GM12878 (cell line): ENCODE measurements around the gene CACNA2D1.

Source experiments
- ASH2L ChIP-seq: fragments of 300-600, 200-600 bp; sonication (generic); IDR thresholded peaks from 2 replicates; pipeline ENCODE4 v1.6.1; 2017; ENCODE audit warnings: low read depth, mild to moderate bottlenecking, borderline replicate concordance
- CREM ChIP-seq: IDR thresholded peaks from 2 replicates; pipeline ENCODE4 v1.6.1; 2014; ENCODE audit warnings: antibody characterized with exemption, low read depth
- EZH2 ChIP-seq: IDR thresholded peaks from 2 replicates; pipeline ENCODE4 v1.6.1; 2012; ENCODE audit warnings: low read depth, mild to moderate bottlenecking, control low read depth, inconsistent platforms, low read length, borderline replicate concordance; ENCODE audit not compliant: control insufficient read depth
- MYC ChIP-seq: IDR thresholded peaks from 2 replicates; pipeline ENCODE4 v1.6.1; 2011; ENCODE audit warnings: mild to moderate bottlenecking, low read length, moderate library complexity, inconsistent platforms; ENCODE audit not compliant: insufficient read depth, insufficient replicate concordance, insufficient read length, severe bottlenecking
- NFYB ChIP-seq: IDR thresholded peaks from 2 replicates; pipeline ENCODE4 v1.6.1; 2011; ENCODE audit warnings: low read depth, mild to moderate bottlenecking, low read length, improper control_type of control experiment, moderate library complexity; ENCODE audit not compliant: insufficient read depth
- NRF1 ChIP-seq: conservative IDR thresholded peaks from 2 replicates; pipeline ENCODE4 v1.6.1; 2011; ENCODE audit warnings: mild to moderate bottlenecking, low read depth, low read length, improper control_type of control experiment
- PAX8 ChIP-seq: fragments of 450-650 bp; IDR thresholded peaks from 2 replicates; pipeline ENCODE4 v1.6.1; 2017; ENCODE audit warnings: mild to moderate bottlenecking, moderate library complexity
- POLR2A ChIP-seq: IDR thresholded peaks from 2 replicates; pipeline ENCODE4 v1.6.1; 2011; ENCODE audit warnings: low read depth, mild to moderate bottlenecking, low read length
- SIN3A ChIP-seq: IDR thresholded peaks from 2 replicates; pipeline ENCODE4 v1.6.1; 2012; ENCODE audit warnings: low read depth, low read length, improper control_type of control experiment
- SMC3 ChIP-seq: IDR thresholded peaks from 2 replicates; pipeline ENCODE4 v1.6.1; 2011; ENCODE audit warnings: low read length, improper control_type of control experiment, borderline replicate concordance
- STAT1 ChIP-seq: fragments of 450-650 bp; conservative IDR thresholded peaks from 2 replicates; pipeline ENCODE4 v1.6.1; 2014; ENCODE audit warnings: antibody characterized with exemption, mild to moderate bottlenecking
- TF ChIP-seq, protein P1 (sequence below): fragments of 450-650 bp; IDR thresholded peaks from 2 replicates; pipeline ENCODE4 v1.6.1; 2017; ENCODE audit warnings: mild to moderate bottlenecking, moderate library complexity
- TF ChIP-seq, protein P2 (sequence below), 3 experiments: IDR thresholded peaks in 2 of 3; conservative IDR thresholded peaks in 1 of 3; 2 replicates each; pipeline ENCODE4 v1.5.1; 2011; ENCODE audit warnings: low read depth in 3 of 3, low read length in 3 of 3, mild to moderate bottlenecking in 3 of 3, control low read depth in 2 of 3, moderate library complexity in 2 of 3, inconsistent platforms in 1 of 3, mixed read lengths in 1 of 3; ENCODE audit not compliant: control insufficient read depth in 2 of 3, insufficient read depth in 1 of 3; ENCODE audit errors: extremely low read depth in 1 of 3
- TF ChIP-seq, protein P3 (sequence below): fragments of 450-650 bp; IDR thresholded peaks from 2 replicates; pipeline ENCODE4 v1.6.1; 2016; ENCODE audit warnings: mild to moderate bottlenecking

DNA sequence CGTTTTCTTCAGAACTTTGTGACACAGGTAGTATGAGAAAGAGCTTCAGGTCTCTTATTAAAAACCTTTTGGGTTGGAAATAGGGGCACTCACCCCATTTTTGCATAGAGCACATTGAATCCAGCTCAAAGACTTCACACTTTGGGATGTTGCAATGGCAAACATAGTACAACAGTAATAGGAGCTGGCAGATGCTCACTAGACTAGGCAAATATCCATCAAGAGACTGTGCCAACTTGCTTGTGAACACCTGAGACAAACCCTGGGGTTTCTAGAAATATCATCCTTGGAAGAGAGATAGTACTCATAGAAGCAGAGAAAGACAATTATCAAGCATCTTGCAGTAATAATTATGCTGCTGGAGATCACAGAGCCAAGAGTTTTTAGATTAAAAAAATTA, 280.0 kb downstream of the CACNA2D1 start:
- TF ChIP-seq STAT1, result no peak
- no peak for TF ChIP-seq NFYB
- TF ChIP-seq, protein P1, sequence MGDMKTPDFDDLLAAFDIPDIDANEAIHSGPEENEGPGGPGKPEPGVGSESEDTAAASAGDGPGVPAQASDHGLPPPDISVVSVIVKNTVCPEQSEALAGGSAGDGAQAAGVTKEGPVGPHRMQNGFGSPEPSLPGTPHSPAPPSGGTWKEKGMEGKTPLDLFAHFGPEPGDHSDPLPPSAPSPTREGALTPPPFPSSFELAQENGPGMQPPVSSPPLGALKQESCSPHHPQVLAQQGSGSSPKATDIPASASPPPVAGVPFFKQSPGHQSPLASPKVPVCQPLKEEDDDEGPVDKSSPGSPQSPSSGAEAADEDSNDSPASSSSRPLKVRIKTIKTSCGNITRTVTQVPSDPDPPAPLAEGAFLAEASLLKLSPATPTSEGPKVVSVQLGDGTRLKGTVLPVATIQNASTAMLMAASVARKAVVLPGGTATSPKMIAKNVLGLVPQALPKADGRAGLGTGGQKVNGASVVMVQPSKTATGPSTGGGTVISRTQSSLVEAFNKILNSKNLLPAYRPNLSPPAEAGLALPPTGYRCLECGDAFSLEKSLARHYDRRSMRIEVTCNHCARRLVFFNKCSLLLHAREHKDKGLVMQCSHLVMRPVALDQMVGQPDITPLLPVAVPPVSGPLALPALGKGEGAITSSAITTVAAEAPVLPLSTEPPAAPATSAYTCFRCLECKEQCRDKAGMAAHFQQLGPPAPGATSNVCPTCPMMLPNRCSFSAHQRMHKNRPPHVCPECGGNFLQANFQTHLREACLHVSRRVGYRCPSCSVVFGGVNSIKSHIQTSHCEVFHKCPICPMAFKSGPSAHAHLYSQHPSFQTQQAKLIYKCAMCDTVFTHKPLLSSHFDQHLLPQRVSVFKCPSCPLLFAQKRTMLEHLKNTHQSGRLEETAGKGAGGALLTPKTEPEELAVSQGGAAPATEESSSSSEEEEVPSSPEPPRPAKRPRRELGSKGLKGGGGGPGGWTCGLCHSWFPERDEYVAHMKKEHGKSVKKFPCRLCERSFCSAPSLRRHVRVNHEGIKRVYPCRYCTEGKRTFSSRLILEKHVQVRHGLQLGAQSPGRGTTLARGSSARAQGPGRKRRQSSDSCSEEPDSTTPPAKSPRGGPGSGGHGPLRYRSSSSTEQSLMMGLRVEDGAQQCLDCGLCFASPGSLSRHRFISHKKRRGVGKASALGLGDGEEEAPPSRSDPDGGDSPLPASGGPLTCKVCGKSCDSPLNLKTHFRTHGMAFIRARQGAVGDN, result no peak
- TF ChIP-seq POLR2A, result no peak
- TF ChIP-seq EZH2, result no peak
- no peak for TF ChIP-seq MYC
- no peak for TF ChIP-seq ASH2L
- TF ChIP-seq PAX8, result no peak
- TF ChIP-seq SMC3, result no peak
- TF ChIP-seq CREM, result no peak
- TF ChIP-seq NRF1, result no peak
- TF ChIP-seq, protein P2, sequence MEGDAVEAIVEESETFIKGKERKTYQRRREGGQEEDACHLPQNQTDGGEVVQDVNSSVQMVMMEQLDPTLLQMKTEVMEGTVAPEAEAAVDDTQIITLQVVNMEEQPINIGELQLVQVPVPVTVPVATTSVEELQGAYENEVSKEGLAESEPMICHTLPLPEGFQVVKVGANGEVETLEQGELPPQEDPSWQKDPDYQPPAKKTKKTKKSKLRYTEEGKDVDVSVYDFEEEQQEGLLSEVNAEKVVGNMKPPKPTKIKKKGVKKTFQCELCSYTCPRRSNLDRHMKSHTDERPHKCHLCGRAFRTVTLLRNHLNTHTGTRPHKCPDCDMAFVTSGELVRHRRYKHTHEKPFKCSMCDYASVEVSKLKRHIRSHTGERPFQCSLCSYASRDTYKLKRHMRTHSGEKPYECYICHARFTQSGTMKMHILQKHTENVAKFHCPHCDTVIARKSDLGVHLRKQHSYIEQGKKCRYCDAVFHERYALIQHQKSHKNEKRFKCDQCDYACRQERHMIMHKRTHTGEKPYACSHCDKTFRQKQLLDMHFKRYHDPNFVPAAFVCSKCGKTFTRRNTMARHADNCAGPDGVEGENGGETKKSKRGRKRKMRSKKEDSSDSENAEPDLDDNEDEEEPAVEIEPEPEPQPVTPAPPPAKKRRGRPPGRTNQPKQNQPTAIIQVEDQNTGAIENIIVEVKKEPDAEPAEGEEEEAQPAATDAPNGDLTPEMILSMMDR (IDR thresholded peaks at IDR 0.05 in 2 of 3, conservative IDR thresholded peaks at IDR 0.05 in 1 of 3; ENCODE audit: control insufficient read depth in 2 of 3, extremely low read depth in 1 of 3, insufficient read depth in 1 of 3, low read depth in 3 of 3, low read length in 3 of 3), result no peak
- TF ChIP-seq SIN3A, result no peak
- TF ChIP-seq, protein P3, sequence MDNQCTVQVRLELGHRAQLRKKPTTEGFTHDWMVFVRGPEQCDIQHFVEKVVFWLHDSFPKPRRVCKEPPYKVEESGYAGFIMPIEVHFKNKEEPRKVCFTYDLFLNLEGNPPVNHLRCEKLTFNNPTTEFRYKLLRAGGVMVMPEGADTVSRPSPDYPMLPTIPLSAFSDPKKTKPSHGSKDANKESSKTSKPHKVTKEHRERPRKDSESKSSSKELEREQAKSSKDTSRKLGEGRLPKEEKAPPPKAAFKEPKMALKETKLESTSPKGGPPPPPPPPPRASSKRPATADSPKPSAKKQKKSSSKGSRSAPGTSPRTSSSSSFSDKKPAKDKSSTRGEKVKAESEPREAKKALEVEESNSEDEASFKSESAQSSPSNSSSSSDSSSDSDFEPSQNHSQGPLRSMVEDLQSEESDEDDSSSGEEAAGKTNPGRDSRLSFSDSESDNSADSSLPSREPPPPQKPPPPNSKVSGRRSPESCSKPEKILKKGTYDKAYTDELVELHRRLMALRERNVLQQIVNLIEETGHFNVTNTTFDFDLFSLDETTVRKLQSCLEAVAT, result no peak
